Bronchial epithelial cell (primary cell): ENCODE results near the gene ADAMTS8. TPM values are rescaled to one million over a fixed set of nuclear protein-coding genes. Genes with fewer than 3 reads are reported as not detected.
A peak's percentile ranks its signal among the peaks of the same experiment; 100 is the strongest.

Experiments used
- DNase-seq: peaks from one replicate; pipeline ENCODE4 v3.0.0-alpha.2; 2010; ENCODE audit warnings: low read depth
- FAIRE-seq: peaks from 2 replicates; lab custom pipeline; 2011; peaks lifted over from hg19 to GRCh38; lab: Jason Lieb, UNC
- H3K27me3 ChIP-seq: 2 replicates; pipeline ENCODE4 v1.5.1; 2011; ENCODE audit warnings: low read length; ENCODE audit not compliant: control insufficient read depth, insufficient read depth
- H3K36me3 ChIP-seq: 2 replicates; pipeline ENCODE4 v1.5.1; 2011; ENCODE audit warnings: low read length; ENCODE audit not compliant: control insufficient read depth, insufficient read depth
- H3K4me3 ChIP-seq: 2 replicates; pipeline ENCODE4 v1.5.1; 2011; ENCODE audit warnings: mild to moderate bottlenecking, low read depth, low read length, control low read depth
- CTCF ChIP-seq: IDR thresholded peaks from 2 replicates; pipeline ENCODE4 v1.5.1; 2011; ENCODE audit warnings: mild to moderate bottlenecking, moderate library complexity, low read length, control low read depth, inconsistent platforms; ENCODE audit not compliant: insufficient read depth, severe bottlenecking
- total RNA-seq: library from RNA; depleted of rRNA; stranded (reverse); fragments of >200 nt; gene quantifications from 2 replicates; pipeline ENCODE4 v1.2.1, GENCODE V29; 2014

The ADAMTS8 gene
- total RNA-seq, 1 donor from 2014 or later: not detected

GRCh38 chr11:130452176-130452575 is 23.8 kb upstream of the ADAMTS8 start:
- TF ChIP-seq CTCF: no peak
- Histone ChIP-seq H3K36me3 (no peaks in the 10 kb centered on the region), H3K27me3 (no peaks in the 10 kb centered on the region), H3K4me3 (no peak overlapping the region)
- FAIRE-seq (no peak), DNase-seq (no peak)

DNA sequence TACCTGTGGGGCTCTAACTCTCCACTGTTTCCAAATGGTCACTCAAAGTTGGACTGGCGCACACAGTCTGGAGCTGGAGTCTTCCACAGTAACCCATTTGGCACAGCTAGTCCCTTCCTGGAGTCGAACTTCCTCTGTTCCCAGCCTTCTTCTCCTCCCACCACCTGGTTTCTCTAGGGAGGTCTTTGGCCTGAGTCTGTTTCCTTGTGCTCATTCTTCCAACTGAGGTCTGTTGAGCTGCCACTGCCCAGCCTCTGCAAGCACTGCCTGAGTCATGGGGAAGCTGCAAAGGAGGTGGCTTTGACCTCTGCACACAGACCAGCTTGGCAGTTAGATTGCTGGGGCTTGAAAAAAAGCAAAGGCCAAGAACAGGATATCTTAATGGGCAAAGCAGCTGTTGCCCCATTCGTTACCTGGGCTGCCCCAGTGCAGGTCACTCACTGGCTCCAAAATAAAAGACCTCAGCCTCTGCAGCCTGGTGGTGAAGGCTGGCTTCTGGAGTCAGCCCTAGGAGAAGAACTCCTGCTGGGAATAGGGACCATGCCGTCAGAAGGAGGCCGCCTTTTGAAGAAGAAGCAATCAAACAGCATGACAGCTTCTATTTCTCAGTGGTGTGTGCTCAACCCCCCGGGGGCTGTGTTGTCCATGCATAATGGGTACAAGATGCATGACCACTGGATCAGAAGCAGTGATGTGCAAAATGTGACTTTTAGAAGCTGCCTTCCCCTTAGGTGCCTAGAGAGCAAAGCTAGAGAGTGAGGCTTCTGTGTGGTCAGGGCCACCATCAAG is 23.0 kb upstream of the ADAMTS8 start:
- FAIRE-seq: no peak
- TF ChIP-seq CTCF: no peak
- Histone ChIP-seq H3K4me3 (no peak overlapping the region), H3K36me3 (no peaks in the 10 kb centered on the region), H3K27me3 (no peaks in the 10 kb centered on the region)
- DNase-seq: no peak

DNA sequence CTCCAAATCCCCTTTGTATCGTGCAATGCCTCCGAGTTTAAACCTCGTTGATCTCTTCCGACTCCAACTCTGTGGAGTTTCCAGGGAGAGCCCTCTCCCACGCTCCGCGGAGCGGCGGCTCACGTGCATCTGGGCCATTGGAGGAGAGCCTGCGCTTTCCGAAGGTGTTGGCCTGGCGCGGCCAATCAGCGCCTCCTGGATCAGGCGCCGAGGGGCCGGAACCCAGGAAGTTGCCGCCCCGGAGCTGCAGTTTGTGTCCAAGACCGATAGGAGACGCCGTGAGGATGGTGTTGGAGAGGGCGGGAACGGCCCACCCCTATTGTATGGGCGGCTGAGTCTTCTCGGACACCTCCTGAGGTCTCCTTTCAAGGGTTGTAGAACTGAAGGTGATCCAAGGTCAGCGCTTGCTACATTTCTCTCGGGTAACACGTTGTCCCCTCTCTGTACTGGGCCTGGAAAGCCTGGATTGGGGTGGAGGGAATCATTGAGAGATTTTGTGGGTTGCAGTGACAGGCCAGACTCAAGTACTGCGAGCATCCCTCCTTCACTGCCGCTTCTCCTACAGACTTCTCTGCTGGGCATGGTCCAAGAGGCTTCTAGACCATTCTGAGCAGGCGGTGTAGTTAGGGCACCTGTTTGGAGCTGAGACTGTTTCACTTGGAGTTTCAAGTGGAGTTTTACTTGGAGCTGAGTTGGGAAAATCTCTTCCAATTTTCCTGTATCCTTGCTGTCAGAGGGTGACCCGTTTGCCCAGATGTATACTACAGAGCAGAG is 21.8 kb upstream of the ADAMTS8 start:
- Histone ChIP-seq H3K27me3 (no peaks in the 10 kb centered on the region), H3K4me3 (peak overlapping the region; percentile 43), H3K36me3 (no peaks in the 10 kb centered on the region)
- no peak for DNase-seq
- peak; percentile 43 for TF ChIP-seq CTCF
- FAIRE-seq: no peak

DNA sequence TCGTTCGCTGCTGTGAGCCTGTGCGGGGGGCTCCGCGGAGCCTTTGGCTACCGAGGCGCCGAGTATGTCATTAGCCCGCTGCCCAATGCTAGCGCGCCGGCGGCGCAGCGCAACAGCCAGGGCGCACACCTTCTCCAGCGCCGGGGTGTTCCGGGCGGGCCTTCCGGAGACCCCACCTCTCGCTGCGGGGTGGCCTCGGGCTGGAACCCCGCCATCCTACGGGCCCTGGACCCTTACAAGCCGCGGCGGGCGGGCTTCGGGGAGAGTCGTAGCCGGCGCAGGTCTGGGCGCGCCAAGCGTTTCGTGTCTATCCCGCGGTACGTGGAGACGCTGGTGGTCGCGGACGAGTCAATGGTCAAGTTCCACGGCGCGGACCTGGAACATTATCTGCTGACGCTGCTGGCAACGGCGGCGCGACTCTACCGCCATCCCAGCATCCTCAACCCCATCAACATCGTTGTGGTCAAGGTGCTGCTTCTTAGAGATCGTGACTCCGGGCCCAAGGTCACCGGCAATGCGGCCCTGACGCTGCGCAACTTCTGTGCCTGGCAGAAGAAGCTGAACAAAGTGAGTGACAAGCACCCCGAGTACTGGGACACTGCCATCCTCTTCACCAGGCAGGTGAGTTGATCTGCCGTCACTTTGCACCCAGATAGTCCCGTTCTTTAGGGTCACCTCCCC is 21.0 kb upstream of the ADAMTS8 start:
- Histone ChIP-seq H3K4me3 (peak overlapping the region; percentile 43), H3K27me3 (no peaks in the 10 kb centered on the region), H3K36me3 (no peaks in the 10 kb centered on the region)
- no peak for TF ChIP-seq CTCF
- DNase-seq: no peak
- FAIRE-seq: no peak

DNA sequence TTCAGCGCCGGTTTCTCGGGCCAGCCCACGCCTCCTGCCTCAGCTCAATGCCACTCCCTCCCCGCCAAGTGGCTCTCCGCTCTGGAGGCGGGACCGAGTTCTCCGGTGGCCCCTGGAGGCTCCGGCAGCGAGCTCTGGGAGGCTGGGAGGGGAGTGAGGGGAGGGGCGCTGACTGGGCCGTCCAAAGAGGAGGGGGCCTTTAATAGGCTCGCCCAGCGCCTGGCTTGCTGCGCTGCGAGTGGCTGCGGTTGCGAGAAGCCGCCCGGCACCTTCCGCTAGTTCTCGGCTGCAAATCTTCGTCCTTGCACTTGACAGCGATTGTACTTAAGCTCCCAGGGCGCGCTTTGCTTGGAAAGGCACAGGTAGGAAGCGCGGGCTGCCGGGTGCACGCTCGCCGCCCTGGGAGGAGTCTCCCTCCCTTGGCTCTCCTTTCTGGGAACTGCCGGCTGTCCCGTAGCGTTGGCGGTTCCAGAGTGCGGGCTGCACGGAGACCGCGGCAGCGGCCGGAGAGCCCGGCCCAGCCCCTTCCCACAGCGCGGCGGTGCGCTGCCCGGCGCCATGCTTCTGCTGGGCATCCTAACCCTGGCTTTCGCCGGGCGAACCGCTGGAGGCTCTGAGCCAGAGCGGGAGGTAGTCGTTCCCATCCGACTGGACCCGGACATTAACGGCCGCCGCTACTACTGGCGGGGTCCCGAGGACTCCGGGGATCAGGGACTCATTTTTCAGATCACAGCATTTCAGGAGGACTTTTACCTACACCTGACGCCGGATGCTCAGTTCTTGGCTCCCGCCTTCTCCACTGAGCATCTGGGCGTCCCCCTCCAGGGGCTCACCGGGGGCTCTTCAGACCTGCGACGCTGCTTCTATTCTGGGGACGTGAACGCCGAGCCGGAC is 20.3 kb upstream of the ADAMTS8 start, which contains the start of gene ADAMTS15:
TSS of gene ADAMTS15 (plus strand) at position 230 of the 894 bp plus-strand sequence. CDS start at position 559, 329 bp downstream.
- no peak for TF ChIP-seq CTCF
- DNase-seq (peak; percentile 72), FAIRE-seq (no peak)

More for the DNA sequence above, 20.3 kb upstream of the ADAMTS8 start, which contains the start of gene ADAMTS15:
- H3K4me3 ChIP-seq: peak within 1 kb of the TSS; percentile 43
- H3K36me3 ChIP-seq: no peaks in the 10 kb centered on the region
- no peaks in the 10 kb centered on the region for H3K27me3 ChIP-seq
